Bronchial epithelial cell (primary cell): Measurements from ENCODE around the gene DNAJA2. TPM values are rescaled to one million over a fixed set of nuclear protein-coding genes. Genes with fewer than 3 reads are reported as not detected.

Experiments used
- DNase-seq: peaks from one replicate; pipeline ENCODE4 v3.0.0-alpha.2; 2010; ENCODE audit warnings: low read depth
- FAIRE-seq: peaks from 2 replicates; lab custom pipeline; 2011; peaks lifted over from hg19 to GRCh38; lab: Jason Lieb, UNC
- H3K27me3 ChIP-seq: 2 replicates; pipeline ENCODE4 v1.5.1; 2011; ENCODE audit warnings: low read length; ENCODE audit not compliant: control insufficient read depth, insufficient read depth
- H3K36me3 ChIP-seq: 2 replicates; pipeline ENCODE4 v1.5.1; 2011; ENCODE audit warnings: low read length; ENCODE audit not compliant: control insufficient read depth, insufficient read depth
- H3K4me3 ChIP-seq: 2 replicates; pipeline ENCODE4 v1.5.1; 2011; ENCODE audit warnings: mild to moderate bottlenecking, low read depth, low read length, control low read depth
- CTCF ChIP-seq: IDR thresholded peaks from 2 replicates; pipeline ENCODE4 v1.5.1; 2011; ENCODE audit warnings: mild to moderate bottlenecking, moderate library complexity, low read length, control low read depth, inconsistent platforms; ENCODE audit not compliant: insufficient read depth, severe bottlenecking
- total RNA-seq: library from RNA; depleted of rRNA; stranded (reverse); fragments of >200 nt; gene quantifications from 2 replicates; pipeline ENCODE4 v1.2.1, GENCODE V29; 2014

Gene DNAJA2
- total RNA-seq, 1 donor from 2014 or later = 112 TPM

DNA sequence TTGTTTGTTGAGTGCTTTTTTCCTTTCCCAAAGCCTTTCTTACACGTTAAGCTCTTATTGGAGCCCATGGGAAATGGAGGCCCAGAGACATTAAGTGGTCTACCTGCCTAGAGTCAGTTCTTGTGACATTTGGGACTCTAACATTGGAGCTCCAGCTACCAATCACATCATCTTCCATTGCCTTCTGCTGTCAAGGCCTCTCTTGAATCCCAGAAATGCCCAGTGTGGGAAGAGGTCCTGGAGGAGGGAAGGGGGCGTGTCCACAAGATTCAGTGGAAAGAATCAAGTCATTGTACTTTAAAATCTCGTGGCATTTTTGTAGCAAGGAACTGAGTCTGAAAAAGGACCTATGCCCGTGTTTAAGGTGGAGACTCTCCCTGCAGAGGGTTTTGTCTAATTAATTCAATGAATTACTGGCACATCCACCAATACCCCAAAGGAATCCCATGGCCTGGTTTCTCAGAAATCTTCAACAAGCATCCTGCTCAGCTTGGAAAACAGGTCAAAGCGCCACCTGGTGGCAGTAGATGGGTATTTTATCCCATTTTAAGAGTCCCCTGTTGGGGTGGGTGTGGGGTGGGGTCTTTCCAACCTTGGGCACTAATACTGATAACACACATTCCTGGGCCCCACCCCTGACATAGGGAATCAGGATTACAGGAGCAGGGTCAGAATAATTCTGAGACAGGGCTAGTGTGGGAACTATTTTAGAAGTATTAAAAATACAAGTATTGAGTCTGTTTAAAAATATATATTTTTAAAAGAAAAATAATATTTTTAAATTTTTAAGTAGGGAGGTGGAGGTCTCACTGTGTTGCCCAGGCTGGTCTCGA, 64.7 kb downstream of the DNAJA2 start:
- peak; percentile 49 for DNase-seq
- no peak for FAIRE-seq
- peak; percentile 57 for TF ChIP-seq CTCF
- Histone ChIP-seq H3K4me3 (no peak overlapping the region), H3K27me3 (no peaks in the 10 kb centered on the region), H3K36me3 (peaks cover 46% of the 10 kb centered on the region)

DNA sequence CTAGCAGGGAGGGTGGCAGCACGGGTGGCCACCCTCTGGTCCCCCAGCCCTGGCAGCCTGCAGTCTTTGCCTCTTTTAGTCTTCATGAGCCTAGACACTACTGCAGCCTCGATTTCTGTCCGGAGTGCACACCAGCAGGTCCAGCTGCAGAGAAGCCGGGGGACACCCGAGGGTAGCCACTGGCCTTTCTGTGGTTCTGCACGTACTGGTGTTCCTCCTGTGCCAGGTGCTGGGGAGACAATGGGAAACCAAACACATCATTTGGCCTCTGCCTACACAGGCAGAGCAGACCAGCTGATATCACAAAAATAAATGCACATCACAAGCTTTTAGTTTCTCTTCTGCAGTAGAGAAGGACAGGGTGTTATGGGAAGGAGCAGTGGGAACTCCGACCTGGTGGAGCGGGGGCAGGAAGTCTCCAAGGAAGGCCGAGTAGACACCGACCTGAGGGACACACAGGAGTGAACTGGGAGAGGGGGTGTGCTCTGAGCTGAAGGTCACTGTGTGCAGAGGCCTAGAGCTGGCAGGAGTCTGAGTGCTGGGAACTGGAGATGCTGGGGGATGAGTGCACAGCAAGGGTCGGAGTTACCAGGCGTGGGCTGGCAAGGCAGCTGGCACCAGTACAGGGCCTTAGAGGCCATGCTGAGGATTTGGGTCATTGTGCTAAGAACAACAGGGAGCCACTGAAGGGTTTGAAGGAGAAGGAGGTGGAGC, 66.3 kb downstream of the DNAJA2 start:
- peaks cover 42% of the 10 kb centered on the region for H3K36me3 ChIP-seq
- DNase-seq = no peak
- no peak for TF ChIP-seq CTCF
- H3K27me3 ChIP-seq = no peaks in the 10 kb centered on the region
- peak; percentile 76 for FAIRE-seq
- H3K4me3 ChIP-seq = no peak overlapping the region

DNA sequence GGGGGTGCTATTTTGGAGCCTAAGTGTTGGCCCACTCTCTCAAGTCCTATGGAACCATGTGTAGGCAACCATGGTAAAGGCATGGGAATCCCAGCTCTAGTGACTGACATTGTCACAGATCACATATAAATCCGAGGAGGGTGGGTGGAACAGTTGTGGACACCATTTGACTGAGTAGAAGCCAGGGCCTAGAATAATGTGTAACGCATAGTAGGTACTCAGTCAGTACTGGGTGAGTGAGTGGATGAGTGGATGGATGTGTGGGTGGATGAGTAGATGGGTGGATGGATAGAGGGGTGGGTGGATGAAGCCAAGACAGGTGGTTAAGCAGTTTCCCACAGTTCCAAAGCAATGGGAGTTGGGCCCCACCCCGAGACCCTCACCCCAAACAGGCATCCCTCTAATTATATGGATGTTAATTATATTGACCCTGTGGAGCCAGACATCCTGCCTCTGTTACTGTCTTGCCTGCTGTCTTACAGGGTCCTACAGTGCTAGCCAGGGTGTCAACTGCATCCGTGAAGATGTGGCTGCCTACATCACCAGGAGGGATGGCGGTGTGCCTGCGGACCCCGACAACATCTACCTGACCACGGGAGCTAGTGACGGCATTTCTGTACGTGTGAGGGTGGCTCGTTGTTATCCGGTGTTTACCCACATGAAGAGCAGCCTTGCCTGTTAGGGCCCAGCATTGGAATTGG, 67.0 kb downstream of the DNAJA2 start:
- H3K27me3 ChIP-seq = no peaks in the 10 kb centered on the region
- FAIRE-seq (peak; percentile 60), DNase-seq (no peak)
- TF ChIP-seq CTCF = no peak
- peaks cover 44% of the 10 kb centered on the region for H3K36me3 ChIP-seq
- H3K4me3 ChIP-seq = no peak overlapping the region

Other genes starting within 250 kb of the DNAJA2 start
- under 0.01 TPM in 1 of 2 replicates, not detected in the other for gene MYLK3, start 225.3 kb downstream of the DNAJA2 start, total RNA-seq
- gene C16orf87, start 142.5 kb downstream of the DNAJA2 start, total RNA-seq = 5.3 and 7.6 TPM in 2 replicates
- gene GPT2, start 89.3 kb downstream of the DNAJA2 start, total RNA-seq = 41.3 and 48.0 TPM in 2 replicates
- gene NETO2, start 170.3 kb upstream of the DNAJA2 start, total RNA-seq = 20.7 and 41.6 TPM in 2 replicates